ENCODE results near the gene CENPC.

GRCh38 chr4:67549123-67549522 is 3.8 kb upstream of the CENPC start:
- TF ChIP-seq REST (IDR thresholded peaks at IDR 0.05) (no peak), CTCF (IDR thresholded peaks at IDR 0.05) (peak; percentile 55), CEBPB (IDR thresholded peaks at IDR 0.05) (no peak), ESRRA (IDR thresholded peaks at IDR 0.05; ENCODE audit: borderline replicate concordance, low read length) (no peak)

All from A549 (cell line).